Fibroblast of lung (primary cell): ENCODE results near the gene PIMREG.

Source experiments
- EZH2 ChIP-seq: IDR thresholded peaks from 2 replicates; pipeline ENCODE4 v1.5.1; 2012; ENCODE audit warnings: low read length, control low read depth, mild to moderate bottlenecking; ENCODE audit errors: missing control alignments
- TF ChIP-seq, protein P1 (sequence below), 2 donors: IDR thresholded peaks in 1 of 2; conservative IDR thresholded peaks in 1 of 2; 1 replicate in 1 of 2; 2 replicates in 1 of 2; pipeline ENCODE4 v1.5.1; 2011 to 2012; ENCODE audit warnings: low read length in 2 of 2, control low read depth in 1 of 2, inconsistent platforms in 1 of 2, low read depth in 1 of 2, mild to moderate bottlenecking in 1 of 2

DNA sequence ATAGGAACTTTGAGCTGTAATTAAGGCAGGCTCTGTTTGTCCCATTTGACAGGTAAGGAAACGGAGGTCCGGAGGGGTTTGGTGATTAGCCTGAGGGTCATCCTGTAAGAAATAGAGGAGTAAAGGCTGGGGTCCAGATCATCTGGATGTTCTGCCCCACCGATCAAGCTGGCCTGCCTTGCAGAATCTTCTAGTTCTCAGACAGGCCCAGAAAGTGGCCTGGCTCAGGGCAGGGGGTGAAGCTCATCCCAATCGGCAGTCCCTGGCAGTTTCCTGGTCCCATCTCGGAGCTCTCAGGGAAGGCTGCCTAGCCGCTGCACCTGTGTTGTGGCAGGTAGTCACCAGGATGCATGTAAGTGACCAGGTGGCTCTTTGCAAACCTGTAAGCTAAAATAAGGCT lies 4.2 kb downstream of the PIMREG start:
- TF ChIP-seq, protein P1, sequence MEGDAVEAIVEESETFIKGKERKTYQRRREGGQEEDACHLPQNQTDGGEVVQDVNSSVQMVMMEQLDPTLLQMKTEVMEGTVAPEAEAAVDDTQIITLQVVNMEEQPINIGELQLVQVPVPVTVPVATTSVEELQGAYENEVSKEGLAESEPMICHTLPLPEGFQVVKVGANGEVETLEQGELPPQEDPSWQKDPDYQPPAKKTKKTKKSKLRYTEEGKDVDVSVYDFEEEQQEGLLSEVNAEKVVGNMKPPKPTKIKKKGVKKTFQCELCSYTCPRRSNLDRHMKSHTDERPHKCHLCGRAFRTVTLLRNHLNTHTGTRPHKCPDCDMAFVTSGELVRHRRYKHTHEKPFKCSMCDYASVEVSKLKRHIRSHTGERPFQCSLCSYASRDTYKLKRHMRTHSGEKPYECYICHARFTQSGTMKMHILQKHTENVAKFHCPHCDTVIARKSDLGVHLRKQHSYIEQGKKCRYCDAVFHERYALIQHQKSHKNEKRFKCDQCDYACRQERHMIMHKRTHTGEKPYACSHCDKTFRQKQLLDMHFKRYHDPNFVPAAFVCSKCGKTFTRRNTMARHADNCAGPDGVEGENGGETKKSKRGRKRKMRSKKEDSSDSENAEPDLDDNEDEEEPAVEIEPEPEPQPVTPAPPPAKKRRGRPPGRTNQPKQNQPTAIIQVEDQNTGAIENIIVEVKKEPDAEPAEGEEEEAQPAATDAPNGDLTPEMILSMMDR (conservative IDR thresholded peaks at IDR 0.05 in 1 of 2, IDR thresholded peaks at IDR 0.05 in 1 of 2; ENCODE audit: low read depth in 1 of 2, low read length in 2 of 2) = no peak
- no peak for TF ChIP-seq EZH2
